Ovary (tissue), 9 donors: ENCODE results near the gene IGF1R. TPM values are rescaled to one million over a fixed set of nuclear protein-coding genes. Genes with fewer than 3 reads are reported as not detected.

Experiments
- DNase-seq, 5 donors: peaks; one replicate each; pipeline ENCODE4 v3.0.0-alpha.2; 2019 to 2020
- H3K27ac ChIP-seq, 2 donors: fragments of 200-600 bp; one replicate each; pipeline versions ENCODE4 v1.5.1 to v1.8.0; 2019 to 2022
- H3K27me3 ChIP-seq: fragments of 200-600 bp; one replicate; pipeline ENCODE4 v1.8.0; 2022
- H3K36me3 ChIP-seq: fragments of 200-600 bp; sonication (generic); one replicate; pipeline ENCODE4 v1.5.1; 2019
- H3K4me1 ChIP-seq: one replicate; pipeline ENCODE4 v1.8.1; 2013; ENCODE audit warnings: mild to moderate bottlenecking, moderate library complexity; ENCODE audit not compliant: insufficient read depth
- H3K4me3 ChIP-seq: fragments of 200-600 bp; sonication (generic); one replicate; pipeline ENCODE4 v1.5.1; 2017
- H3K9me3 ChIP-seq, 2 donors: fragments of 200-600 bp in 1 of 2; sonication (generic) in 1 of 2; one replicate each; pipeline versions ENCODE4 v1.5.1 to v1.8.1; 2013 to 2019; ENCODE audit warnings: mild to moderate bottlenecking in 1 of 2, moderate library complexity in 1 of 2
- CTCF ChIP-seq, 3 donors: fragments of 450-650 bp in 2 of 3; fragments of 200-600 bp in 1 of 3; IDR thresholded peaks; one replicate each; pipeline versions ENCODE4 v1.5.1 to v1.8.0; 2016 to 2022; ENCODE audit warnings: antibody characterized with exemption in 3 of 3, mild to moderate bottlenecking in 1 of 3
- EP300 ChIP-seq: sonication (generic); formaldehyde crosslinking; IDR thresholded peaks from one replicate; pipeline ENCODE4 v1.6.1; 2017; ENCODE audit warnings: antibody characterized with exemption
- POLR2A ChIP-seq: fragments of 450-650 bp; IDR thresholded peaks from one replicate; pipeline ENCODE4 v1.6.1; 2017; ENCODE audit warnings: antibody characterized with exemption, mild to moderate bottlenecking, moderate library complexity
- WGBS, 3 donors: extraction: QIAGEN DNeasy Blood & Tissue Kit in 1 of 3; methylation state at CpG; one replicate each; pipeline versions ENCODE4 v1.1.5 to v1.1.7; 2013 to 2017; 5-methylcytosine and 5-hydroxymethylcytosine counted together
- intact Hi-C, 4 donors: fragments of 100-400 bp; cut with DNase I; formaldehyde crosslinking; loops; one replicate each; pipeline versions ENCODE4 v1.11.0 to v1.15.1; 2022 to 2023
- polyA plus RNA-seq, 2 donors: library from polyadenylated mRNA; stranded (reverse); fragments of 200-250 nt in 1 of 2; fragments of 350-450 nt in 1 of 2; fragmentation: Illumina TruSeq in 1 of 2; extraction: RNeasy Lipid Tissue Mini Kit (QIAGEN cat#74804) in 1 of 2; gene quantifications; one replicate each; pipeline ENCODE4 v1.2.3, GENCODE V29; 2013 to 2014
- total RNA-seq, 7 donors: library from RNA; depleted of rRNA in 2 of 7; stranded (reverse); fragments of >200 nt in 2 of 7; fragmentation: NEBNext Ultra II Directional in 3 of 7; extraction: Animal tissue kit (Norgen Biotek cat#: 25700) in 3 of 7; gene quantifications; one replicate each; pipeline versions ENCODE4 v1.1.0 to v1.2.4, GENCODE V29; 2016 to 2023
- donor health status: DM: no; HTN: no; CAD: no; lungs with moderate emphysema.
- donor health status: DM: no; HTN: no; CAD: no.
- donor health status: Bipolar disorder and iron deficiency.
- donor health status: DM: yes; HTN: yes; CAD: no.
- donor health status: DM: no; HTN: no; CAD: no.
- donor health status: DM: yes; HTN: yes; CAD: no.

The IGF1R gene
- total and polyA plus RNA-seq, 9 donors = 15.4 to 88.7 (median 68.9) TPM

- no peak overlapping the region for H3K4me3 ChIP-seq
- no peaks in the 10 kb centered on the region for H3K27me3 ChIP-seq
- H3K36me3 ChIP-seq = no peaks in the 10 kb centered on the region
- intact Hi-C loops = no loop called here
- 93 to 99% (median 95%) methylated on average over 2 of the region's 2 CpGs for WGBS, 3 donors
- no peak for DNase-seq
- H3K27ac ChIP-seq = no peak overlapping the region
- no peak for TF ChIP-seq CTCF (IDR thresholded peaks at IDR 0.05)
- TF ChIP-seq EP300 = no peak
- no peak for TF ChIP-seq POLR2A
- peaks cover 6% of the 10 kb centered on the region for H3K4me1 ChIP-seq
- no peaks in the 10 kb centered on the region for H3K9me3 ChIP-seq
Observed at GRCh38 chr15:98817745-98818144, 169.4 kb downstream of the IGF1R start.

- no peaks in the 10 kb centered on the region for H3K27me3 ChIP-seq
- H3K9me3 ChIP-seq = no peaks in the 10 kb centered on the region
- intact Hi-C loops = no loop called here
- no peak for DNase-seq
- H3K4me1 ChIP-seq = peaks cover 7% of the 10 kb centered on the region
- no peak for TF ChIP-seq CTCF (IDR thresholded peaks at IDR 0.05)
- WGBS, 3 donors = 58 to 72% (median 62%) methylated on average over 2 of the region's 2 CpGs
- H3K27ac ChIP-seq = no peak overlapping the region
- H3K36me3 ChIP-seq = no peaks in the 10 kb centered on the region
- H3K4me3 ChIP-seq = no peak overlapping the region
Observed at GRCh38 chr15:98823012-98823458, 174.7 kb downstream of the IGF1R start.

- TF ChIP-seq CTCF (IDR thresholded peaks at IDR 0.05) = no peak
- no peak for TF ChIP-seq EP300
- TF ChIP-seq POLR2A = no peak
- H3K4me1 ChIP-seq = peaks cover 5% of the 10 kb centered on the region
- H3K27ac ChIP-seq = no peak overlapping the region
Observed at GRCh38 chr15:98823616-98824015, 175.3 kb downstream of the IGF1R start.

GRCh38 chr15:98824595-98824994, 176.3 kb downstream of the IGF1R start:
- Histone ChIP-seq H3K4me3 (no peak overlapping the region), H3K4me1 (peaks cover 4% of the 10 kb centered on the region), H3K27ac (no peak overlapping the region), H3K27me3 (no peaks in the 10 kb centered on the region), H3K9me3 (no peaks in the 10 kb centered on the region), H3K36me3 (no peaks in the 10 kb centered on the region)
- TF ChIP-seq POLR2A = no peak
- no peak for TF ChIP-seq EP300
- no peak for TF ChIP-seq CTCF (IDR thresholded peaks at IDR 0.05)
- WGBS, 3 donors = 96 to 97% (median 97%) methylated on average over 10 of the region's 10 CpGs
- DNase-seq = no peak
- intact Hi-C loops = no loop called here

More at GRCh38 chr15:98823616-98824015, 175.3 kb downstream of the IGF1R start:
- Histone ChIP-seq H3K9me3 (no peaks in the 10 kb centered on the region), H3K27me3 (no peaks in the 10 kb centered on the region), H3K4me3 (no peak overlapping the region), H3K36me3 (no peaks in the 10 kb centered on the region)
- intact Hi-C loops = no loop called here
- no peak for DNase-seq

- H3K27ac ChIP-seq = no peak overlapping the region
- peaks cover 4% of the 10 kb centered on the region for H3K4me1 ChIP-seq
- DNase-seq = no peak
- TF ChIP-seq EP300 (no peak), POLR2A (no peak), CTCF (IDR thresholded peaks at IDR 0.05) (no peak)
- H3K9me3 ChIP-seq = no peaks in the 10 kb centered on the region
- no peaks in the 10 kb centered on the region for H3K36me3 ChIP-seq
- intact Hi-C loops = no loop called here
- 82 to 85% (median 82%) methylated on average over 3 of the region's 3 CpGs for WGBS, 3 donors
- H3K27me3 ChIP-seq = no peaks in the 10 kb centered on the region
- H3K4me3 ChIP-seq = no peak overlapping the region
Observed at GRCh38 chr15:98826658-98827057, 178.3 kb downstream of the IGF1R start.
